ENCODE results near the gene WDR90. TPM values are rescaled to one million over a fixed set of nuclear protein-coding genes. Genes with fewer than 3 reads are reported as not detected.

Gene WDR90
- polyA plus RNA-seq, 2 of the 4 experiments (the other 2 are of a cell fraction) = 6.5 to 30.7 TPM

DNA sequence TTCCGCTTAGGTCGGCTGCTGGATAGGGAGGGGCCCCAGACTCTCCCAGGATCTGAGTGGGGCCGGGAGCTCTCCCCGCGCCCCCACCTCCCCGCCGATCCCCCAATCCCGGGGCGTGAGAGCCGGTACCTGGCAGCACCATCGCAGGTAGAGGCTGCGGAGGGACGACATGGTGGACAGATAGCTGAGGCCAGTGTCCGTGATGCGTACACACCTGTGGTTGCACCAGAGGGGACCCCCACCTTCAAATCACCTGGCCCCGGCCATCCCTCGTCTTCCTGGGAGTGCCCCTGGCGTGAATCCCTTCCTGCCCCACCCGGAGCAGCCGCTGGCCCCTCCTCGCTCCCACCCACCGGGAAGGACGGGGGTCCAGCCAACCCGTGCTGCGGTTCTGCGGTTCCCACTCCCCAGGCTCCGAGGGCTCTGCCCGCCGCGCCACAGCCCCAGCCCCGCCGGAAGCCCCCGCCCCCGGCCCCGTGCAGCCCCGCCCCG is 45.7 kb downstream of the WDR90 start:
- no peak for DNase-seq (ENCODE audit: low read depth in 1 of 2, low spot score in 1 of 2)
- no peak for ATAC-seq
- FAIRE-seq = no peak
- peak overlapping the region in 1 of 2 experiments; percentile 76; a peak in 4 of 6 replicates for H3K27ac ChIP-seq
- peak overlapping the region; percentile 91 for H3K4me2 ChIP-seq
- CTCF ChIA-PET = interaction anchor here (1.0 to 2.5 kb wide), 8 partner anchors 9 to 90 kb away, joined by 3 to 25 read pairs (median 5); no protein-coding TSS in a partner anchor
- WGBS (ENCODE audit: missing lambda C conversion rate) = 11% methylated on average over 9 of the region's 37 CpGs
- POLR2A ChIA-PET = interaction anchor here (1.1 to 1.6 kb wide), 4 partner anchors 9 to 26 kb away, joined by 3 to 7 read pairs (median 6); partner anchors contain the start of gene ANTKMT
- H3K4me3 ChIP-seq = peak overlapping the region; percentile 37
- H3K9me3 ChIP-seq = no peaks in the 10 kb centered on the region
- no peak for TF ChIP-seq CEBPB (IDR thresholded peaks at IDR 0.05)
- TF ChIP-seq FOSL2 (IDR thresholded peaks at IDR 0.05) = no peak
- no peak for TF ChIP-seq FOSL2 (CRISPR knock-in tag; IDR thresholded peaks at IDR 0.05)
- no peak for TF ChIP-seq RFX5 (IDR thresholded peaks at IDR 0.05)
- no peak for TF ChIP-seq PHF8 (IDR thresholded peaks at IDR 0.05; ENCODE audit: borderline replicate concordance, low read depth)
- peaks cover 18% of the 10 kb centered on the region; the same call in 2 of the 3 replicates for H3K4me1 ChIP-seq

DNA sequence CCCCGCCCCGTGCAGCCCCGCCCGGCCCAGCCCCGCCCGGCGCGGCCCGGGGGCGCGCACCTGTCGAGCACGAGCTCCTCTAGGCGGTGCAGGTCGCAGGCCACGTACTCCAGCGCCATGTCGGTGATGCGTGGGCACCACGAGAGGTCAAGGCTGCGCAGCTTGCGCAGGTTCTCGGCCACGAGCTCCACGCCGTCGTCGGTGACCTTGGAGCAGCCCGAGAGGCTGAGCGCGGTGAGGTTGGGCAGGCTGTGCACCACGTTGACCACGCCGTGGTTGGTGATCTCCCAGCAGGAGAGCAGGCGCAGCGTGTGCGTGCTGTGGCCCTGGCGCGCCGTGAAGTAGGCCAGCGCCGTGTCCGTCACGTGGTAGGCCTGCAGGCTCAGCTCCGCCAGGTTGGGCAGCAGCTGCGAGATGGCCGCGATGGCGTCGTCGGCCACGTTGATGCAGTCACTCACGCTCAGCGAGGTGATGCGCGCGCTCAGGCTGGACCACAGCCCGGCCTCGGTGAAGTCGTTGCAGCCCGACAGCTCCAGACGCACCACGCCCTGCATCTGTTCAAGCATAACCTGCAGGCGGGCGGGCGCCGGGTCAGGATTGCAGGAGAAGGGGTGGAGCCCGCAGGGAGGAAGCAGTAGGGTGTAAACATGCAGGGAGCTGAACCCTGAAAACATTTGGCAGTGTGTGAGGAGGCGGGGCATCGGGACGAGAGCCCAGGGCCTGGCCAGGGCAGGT is 46.4 kb downstream of the WDR90 start:
- Histone ChIP-seq H3K4me2 (peak overlapping the region; percentile 91), H3K4me3 (peak overlapping the region; percentile 37), H3K9me3 (no peaks in the 10 kb centered on the region), H3K27ac (peak overlapping the region; percentile 51 to 76; a peak in 5 of 6 replicates), H3K4me1 (peaks cover 22% of the 10 kb centered on the region; the same call in 2 of the 3 replicates)
- ChIA-PET CTCF (interaction anchor here (0.9 to 2.5 kb wide), 10 partner anchors 8 to 90 kb away, joined by 3 to 25 read pairs (median 4); partner anchors contain the start of gene RHOT2), POLR2A (interaction anchor here (1.1 to 1.6 kb wide), 4 partner anchors 10 to 25 kb away, joined by 3 to 7 read pairs (median 6); partner anchors contain the start of gene ANTKMT)
- DNase-seq (ENCODE audit: low read depth in 1 of 2, low spot score in 1 of 2) = peak in 1 of 2 experiments; percentile 78
- WGBS (ENCODE audit: missing lambda C conversion rate) = 16% methylated on average over 30 of the region's 71 CpGs
- FAIRE-seq = no peak
- TF ChIP-seq RARB (CRISPR knock-in tag; IDR thresholded peaks at IDR 0.05) (no peak), POLR2A (IDR thresholded peaks at IDR 0.05; ENCODE audit: low read length) (peak; percentile 42; the same call in 1 of the 2 replicates), MAFK (IDR thresholded peaks at IDR 0.05; ENCODE audit: partially characterized antibody) (no peak), RNF2 (IDR thresholded peaks at IDR 0.05; ENCODE audit: borderline replicate concordance, low read depth) (0 out of 2 replicates have a peak, but pooled peaks have one; percentile 43)
- TF ChIP-seq, protein P1, sequence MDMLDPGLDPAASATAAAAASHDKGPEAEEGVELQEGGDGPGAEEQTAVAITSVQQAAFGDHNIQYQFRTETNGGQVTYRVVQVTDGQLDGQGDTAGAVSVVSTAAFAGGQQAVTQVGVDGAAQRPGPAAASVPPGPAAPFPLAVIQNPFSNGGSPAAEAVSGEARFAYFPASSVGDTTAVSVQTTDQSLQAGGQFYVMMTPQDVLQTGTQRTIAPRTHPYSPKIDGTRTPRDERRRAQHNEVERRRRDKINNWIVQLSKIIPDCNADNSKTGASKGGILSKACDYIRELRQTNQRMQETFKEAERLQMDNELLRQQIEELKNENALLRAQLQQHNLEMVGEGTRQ (IDR thresholded peaks at IDR 0.05) = peak; percentile 77
- TF ChIP-seq, protein P2, sequence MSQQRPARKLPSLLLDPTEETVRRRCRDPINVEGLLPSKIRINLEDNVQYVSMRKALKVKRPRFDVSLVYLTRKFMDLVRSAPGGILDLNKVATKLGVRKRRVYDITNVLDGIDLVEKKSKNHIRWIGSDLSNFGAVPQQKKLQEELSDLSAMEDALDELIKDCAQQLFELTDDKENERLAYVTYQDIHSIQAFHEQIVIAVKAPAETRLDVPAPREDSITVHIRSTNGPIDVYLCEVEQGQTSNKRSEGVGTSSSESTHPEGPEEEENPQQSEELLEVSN (IDR thresholded peaks at IDR 0.05; ENCODE audit: borderline replicate concordance, low read depth) = peak; percentile 93
- TF ChIP-seq, protein P3, sequence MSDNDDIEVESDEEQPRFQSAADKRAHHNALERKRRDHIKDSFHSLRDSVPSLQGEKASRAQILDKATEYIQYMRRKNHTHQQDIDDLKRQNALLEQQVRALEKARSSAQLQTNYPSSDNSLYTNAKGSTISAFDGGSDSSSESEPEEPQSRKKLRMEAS (IDR thresholded peaks at IDR 0.05) = peak; percentile 96
- peak; percentile 38 to 61 for ATAC-seq

DNA sequence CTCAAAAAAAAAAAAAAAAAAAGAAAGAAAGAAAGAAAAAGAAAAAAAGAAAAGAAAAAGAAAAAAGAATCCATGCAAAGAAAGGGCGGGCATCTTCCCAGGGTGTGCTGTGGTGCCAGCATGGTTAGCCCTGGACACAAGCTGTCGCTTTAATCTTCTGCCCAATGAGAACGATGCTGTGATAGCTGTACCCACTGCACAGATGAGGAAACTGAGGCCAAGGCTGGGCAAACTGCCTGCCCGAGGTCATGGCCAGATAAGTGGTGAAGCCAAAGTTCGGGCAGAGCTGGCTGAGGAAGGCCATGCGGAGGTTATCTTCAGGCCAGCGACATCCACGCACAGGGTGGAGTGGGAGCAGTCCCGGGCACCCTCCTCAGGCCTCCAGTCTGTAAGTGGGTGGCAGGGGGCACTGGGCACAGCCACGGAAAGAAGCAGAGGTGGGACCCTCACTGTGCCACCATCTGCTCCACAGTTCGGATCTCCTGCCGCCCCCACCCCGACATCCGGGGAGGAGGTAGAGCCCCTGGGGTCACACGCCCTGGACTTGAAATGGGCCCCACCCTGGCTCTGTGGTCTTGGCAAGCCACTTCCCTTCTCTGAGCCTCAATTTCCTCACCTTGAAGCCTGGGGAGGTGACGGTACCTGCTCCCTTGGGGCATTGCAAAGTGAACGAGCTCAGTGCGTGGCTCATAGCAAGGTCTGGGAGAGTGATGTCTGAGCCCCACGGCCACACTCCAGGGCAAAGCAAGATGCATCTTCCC is 49.9 kb downstream of the WDR90 start:
- 43% methylated on average over 9 of the region's 19 CpGs for WGBS (ENCODE audit: missing lambda C conversion rate)
- DNase-seq (ENCODE audit: low read depth in 1 of 2, low spot score in 1 of 2) = no peak
- no peak for FAIRE-seq
- Histone ChIP-seq H3K27ac (no peak overlapping the region), H3K4me1 (peaks cover 26% of the 10 kb centered on the region; the same call in 2 of the 3 replicates), H3K4me2 (no peak overlapping the region), H3K9me3 (no peaks in the 10 kb centered on the region), H3K4me3 (no peak overlapping the region)
- no peak for ATAC-seq
- CTCF ChIA-PET = interaction anchor here (0.6 to 1.7 kb wide), 2 partner anchors 23 to 120 kb away, joined by 3 to 4 read pairs; no protein-coding TSS in a partner anchor
- POLR2A ChIA-PET = interaction anchor here (0.7 kb wide), 1 partner anchor 10 kb away, joined by 4 read pairs; no protein-coding TSS in a partner anchor
- TF ChIP-seq SMC3 (IDR thresholded peaks at IDR 0.05) = no peak
- TF ChIP-seq, protein P4, sequence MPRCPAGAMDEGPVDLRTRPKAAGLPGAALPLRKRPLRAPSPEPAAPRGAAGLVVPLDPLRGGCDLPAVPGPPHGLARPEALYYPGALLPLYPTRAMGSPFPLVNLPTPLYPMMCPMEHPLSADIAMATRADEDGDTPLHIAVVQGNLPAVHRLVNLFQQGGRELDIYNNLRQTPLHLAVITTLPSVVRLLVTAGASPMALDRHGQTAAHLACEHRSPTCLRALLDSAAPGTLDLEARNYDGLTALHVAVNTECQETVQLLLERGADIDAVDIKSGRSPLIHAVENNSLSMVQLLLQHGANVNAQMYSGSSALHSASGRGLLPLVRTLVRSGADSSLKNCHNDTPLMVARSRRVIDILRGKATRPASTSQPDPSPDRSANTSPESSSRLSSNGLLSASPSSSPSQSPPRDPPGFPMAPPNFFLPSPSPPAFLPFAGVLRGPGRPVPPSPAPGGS (IDR thresholded peaks at IDR 0.05) = no peak
- TF ChIP-seq RFX5 (IDR thresholded peaks at IDR 0.05) = no peak
- no peak for TF ChIP-seq TP53 (CRISPR knock-in tag; IDR thresholded peaks at IDR 0.05)
- TF ChIP-seq EHF (CRISPR knock-in tag; IDR thresholded peaks at IDR 0.05) = no peak
- no peak for TF ChIP-seq FOXS1 (CRISPR knock-in tag; IDR thresholded peaks at IDR 0.05)
- TF ChIP-seq ZC3H11A (IDR thresholded peaks at IDR 0.05) = no peak
- no peak for TF ChIP-seq RNF2 (IDR thresholded peaks at IDR 0.05; ENCODE audit: borderline replicate concordance, low read depth)
- TF ChIP-seq, protein P2 (IDR thresholded peaks at IDR 0.05; ENCODE audit: borderline replicate concordance, low read depth) = no peak
- no peak for TF ChIP-seq CHD4 (IDR thresholded peaks at IDR 0.05; ENCODE audit: borderline replicate concordance)
- TF ChIP-seq KDM1A (IDR thresholded peaks at IDR 0.05; ENCODE audit: low read depth) = no peak
- no peak for TF ChIP-seq NFE2L2 (conservative IDR thresholded peaks at IDR 0.05; ENCODE audit: low read length)
- TF ChIP-seq, protein P1 (IDR thresholded peaks at IDR 0.05) = no peak
